Effector CD8-positive, alpha-beta T cell (primary cell): Measurements from ENCODE around the gene NDUFC2.
A peak's percentile ranks its signal among the peaks of the same experiment; 100 is the strongest.
"Not testable (repeated sequence)": the region's sequence is repeated elsewhere in the genome, so short reads cannot be mapped to it uniquely, and the experiment has no call there.

Experiments used
- DNase-seq: peaks from one replicate; lab custom pipeline; 2025; lab: John Stamatoyannopoulos, UW

The NDUFC2 gene

DNA sequence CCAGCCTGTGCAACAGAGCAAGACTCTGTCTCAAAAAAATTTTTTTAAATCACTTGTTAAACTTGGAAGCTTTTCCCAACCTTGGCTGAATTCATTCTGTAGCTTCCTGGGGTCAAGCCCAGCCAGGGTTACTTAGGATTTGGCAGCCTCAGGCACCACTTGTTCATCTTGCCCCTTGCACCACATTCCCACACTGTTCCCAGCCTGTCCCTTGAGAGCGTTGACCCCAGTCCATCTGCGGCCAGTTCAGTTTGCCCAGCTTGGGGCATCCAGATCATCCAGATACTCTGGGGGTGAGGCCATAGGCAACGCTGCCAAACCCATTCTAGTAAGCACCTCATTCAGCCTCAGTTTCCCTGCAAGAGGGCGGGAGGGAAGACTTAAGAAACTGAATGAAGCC is 24.7 kb downstream of the NDUFC2 start:
- DNase-seq, result no peak

DNA sequence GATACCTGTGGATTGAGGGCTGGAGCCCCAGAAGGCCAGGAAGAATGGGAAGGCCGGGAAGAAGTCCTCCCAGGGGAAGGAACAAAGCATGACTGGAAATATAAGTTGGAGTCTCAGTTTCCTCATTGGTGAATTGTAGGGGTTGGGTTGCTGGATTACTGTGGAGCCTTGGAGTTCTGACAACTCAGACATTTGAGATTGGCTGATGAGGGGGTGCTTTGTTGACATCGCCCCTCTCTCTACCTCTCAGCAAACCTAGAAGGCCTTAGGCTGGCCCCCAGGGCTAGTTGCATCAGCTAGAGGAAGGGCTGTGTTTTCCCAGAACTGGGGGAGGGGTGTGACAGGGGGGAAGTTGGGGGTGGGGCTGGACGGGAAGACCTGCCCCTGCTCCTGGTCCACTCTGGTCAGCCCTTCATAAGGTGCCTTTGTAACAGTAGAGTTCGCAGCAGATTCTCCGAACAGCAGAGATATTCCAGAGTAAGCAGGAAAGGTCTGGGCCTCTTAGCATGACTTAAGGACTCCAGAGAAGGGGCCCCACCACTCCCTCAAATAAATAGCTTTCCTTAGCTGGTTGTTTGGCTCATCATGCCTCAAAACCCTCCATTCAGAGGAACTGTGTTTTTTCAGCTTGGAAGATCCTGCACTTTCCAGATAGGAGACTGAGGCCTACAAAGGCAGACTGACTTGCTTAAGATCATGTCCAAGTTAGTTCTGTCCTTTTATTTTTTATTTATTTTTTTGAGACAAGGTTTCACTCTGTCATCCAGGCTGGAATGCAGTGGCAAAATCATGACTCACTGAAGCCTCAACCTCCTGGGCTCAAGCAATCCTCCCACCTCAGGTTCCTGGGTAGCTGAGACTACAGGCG is 28.5 kb downstream of the NDUFC2 start:
- no peak for DNase-seq

DNA sequence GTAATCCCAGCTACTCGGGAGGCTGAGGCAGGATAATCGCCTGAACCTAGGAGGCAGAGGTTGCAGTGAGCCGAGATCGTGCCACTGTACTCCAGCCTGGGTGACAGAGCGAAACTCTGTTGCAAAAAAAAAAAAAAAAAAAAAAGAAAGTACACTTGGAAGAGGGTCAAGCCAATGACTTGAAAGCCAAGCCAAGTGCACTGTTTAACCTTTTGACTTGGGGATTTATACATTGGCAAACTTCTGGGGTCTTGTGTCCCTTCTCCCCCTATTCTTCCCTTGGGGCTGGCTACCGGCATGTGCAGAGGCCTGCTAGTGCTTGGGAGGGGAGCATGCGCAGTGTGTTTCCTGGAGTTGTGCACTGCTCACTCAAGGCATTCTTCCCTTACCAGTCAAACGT is 30.3 kb downstream of the NDUFC2 start:
- DNase-seq, result no peak

DNA sequence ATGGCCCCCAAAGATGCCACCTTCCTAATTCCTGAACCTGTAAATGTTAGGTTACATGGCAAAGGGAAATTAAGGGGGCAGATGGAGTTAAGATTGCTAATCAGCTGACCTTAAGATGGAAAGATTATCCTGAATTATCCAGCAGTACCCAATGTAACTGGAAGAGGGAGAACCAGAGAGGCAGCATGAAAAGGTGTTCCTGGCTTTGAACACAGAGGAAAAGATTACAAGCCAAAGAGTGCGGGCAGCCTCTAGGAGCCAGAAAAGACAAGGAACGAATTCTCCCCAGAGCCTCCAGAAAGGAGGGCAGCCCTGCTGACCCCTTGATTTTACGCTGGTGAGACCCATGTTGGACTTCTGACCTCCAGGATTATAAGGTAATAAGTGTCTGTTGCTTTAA is 31.1 kb downstream of the NDUFC2 start:
- DNase-seq, result no peak

DNA sequence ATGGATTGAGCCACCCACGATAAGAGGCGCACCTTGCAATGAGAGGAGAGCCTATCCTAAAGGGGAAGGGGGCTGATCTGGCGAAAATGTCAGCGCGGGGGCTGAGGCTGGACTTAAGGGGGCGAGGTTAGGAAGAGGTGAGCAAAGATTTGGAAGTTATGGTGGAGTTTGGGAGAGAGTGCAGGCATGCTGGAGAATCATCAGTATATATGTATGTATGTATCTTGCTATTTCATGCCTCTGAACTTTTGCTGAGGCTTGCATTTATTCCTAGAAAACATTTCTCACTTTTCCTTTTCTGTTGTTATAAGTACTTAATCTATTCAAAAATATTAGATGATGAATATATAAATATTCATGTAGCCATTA is 33.2 kb downstream of the NDUFC2 start:
- DNase-seq, result no peak

DNA sequence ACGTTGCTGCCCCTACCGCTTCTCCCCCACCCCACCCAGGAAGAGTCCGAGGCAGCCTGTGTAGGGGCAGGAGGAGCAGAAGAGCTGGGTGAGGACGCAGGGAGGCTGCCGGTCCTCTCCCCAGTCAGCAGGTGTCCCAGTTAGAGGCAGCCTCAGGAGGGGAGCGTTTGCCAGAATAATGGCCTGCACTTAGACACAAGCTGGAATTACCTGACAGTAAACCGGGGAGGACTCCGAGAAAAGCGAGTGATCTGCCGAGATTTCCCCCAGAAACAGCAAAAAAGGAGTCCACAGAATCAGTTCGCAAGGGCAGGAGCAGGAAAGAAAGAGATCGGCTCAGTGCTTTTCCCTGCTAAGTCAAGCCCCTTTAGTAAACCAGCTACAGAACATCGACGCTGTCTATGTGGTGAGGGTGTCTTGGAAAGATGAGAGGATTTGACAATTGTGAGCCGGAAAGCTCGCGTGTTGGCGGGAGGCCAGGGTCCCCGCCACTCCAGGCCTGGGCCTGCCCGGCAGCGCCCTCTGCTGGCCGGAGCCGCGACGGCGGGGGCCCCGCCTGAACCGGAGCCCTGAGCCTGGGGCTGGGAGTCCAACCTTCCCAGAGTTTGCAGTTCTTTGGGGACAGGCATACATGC is 33.7 kb downstream of the NDUFC2 start:
- peak; percentile 72 for DNase-seq

DNA sequence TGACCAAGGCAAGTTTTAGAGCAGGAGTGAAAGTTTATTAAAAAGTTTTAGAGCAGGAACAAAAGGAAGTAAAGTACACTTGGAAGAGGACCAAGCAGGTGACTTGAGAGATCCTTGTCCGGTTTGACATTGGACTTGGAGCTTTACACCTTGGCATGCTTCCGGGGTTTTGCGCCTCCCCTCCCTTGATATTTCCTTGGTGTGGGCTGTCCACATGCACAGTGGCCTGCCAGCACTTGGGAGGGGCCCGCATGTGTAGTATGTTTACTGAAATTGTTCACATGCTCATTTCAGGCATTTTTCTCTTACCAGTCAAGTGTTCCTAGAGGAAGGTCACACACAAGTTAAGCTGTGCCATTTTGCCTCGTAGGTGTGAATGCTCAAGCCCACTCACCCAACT is 35.0 kb downstream of the NDUFC2 start:
- no peak for DNase-seq

DNA sequence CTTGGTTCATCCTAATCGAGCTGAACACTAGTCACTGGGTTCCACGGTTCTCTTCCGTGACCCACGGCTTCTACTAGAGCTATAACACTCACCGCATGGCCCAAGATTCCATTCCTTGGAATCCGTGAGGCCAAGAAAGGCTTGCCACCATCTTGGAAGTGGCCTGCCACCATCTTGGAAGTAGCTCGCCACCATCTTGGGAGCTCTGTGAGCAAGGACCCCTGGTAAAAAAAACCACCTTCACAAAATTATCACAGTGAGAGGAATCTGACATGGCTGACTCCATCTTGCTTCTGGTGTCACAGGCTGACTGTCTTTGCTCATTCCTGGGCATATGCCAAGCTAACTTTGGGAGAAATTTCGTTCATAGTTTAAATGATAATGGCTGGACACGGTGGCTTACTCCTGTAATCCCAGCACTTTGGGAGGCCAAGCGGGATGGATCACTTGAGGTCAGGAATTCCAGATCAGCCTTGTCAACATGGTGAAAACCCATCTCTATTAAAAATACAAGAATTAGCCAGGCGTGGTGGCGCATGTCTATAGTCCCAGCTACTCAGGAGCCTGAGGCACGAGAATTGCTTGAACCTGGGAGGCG is 37.7 kb downstream of the NDUFC2 start:
- no peak for DNase-seq

DNA sequence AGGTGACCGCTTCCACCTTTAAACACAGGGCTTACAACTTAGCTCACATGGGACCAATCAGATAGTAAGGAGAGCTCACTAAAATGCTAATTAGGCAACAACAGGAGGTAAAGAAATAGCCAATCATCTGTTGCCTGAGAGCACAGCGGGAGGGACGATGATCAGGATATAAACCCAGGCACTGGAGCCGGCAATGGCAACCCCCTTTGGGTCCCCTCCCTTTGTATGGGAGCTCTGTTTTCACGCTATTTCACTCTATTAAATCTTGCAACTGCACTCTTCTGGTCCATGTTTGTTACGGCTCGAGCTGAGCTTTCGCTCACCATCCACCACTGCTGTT is 38.3 kb downstream of the NDUFC2 start:
- DNase-seq, result not testable (repeated sequence)

DNA sequence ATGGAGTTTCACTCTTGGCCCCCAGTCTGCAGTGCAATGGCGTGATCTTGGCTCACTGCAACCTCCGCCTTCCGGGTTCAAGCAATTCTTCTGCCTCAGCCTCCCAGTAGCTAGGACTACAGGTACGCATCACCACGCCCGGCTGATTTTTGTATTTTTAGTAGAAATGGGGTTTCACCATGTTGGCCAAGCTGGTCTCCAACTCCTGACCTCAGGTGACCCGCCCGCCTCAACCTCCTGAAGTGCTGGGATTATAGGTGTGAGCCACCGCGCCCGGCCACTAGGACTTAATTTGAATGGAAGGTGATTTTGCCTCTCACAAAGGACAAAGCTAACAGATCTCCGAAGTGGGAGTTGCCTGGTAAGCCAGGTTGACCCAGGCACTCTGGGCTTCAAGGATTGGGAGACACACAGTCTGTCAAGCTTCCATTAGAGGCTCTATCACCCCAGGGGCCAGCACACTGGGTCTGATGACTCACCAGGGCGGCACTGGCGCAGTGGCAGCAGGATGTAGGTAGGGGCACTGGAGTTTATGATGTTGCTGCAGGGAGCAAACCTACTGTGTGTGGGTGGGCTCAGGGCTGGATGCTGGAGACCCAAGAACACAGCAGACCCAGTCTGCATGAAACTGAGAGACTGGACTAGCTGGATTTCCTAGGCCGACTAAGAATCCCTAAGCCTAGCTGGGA is 38.8 kb downstream of the NDUFC2 start:
- no peak for DNase-seq

DNA sequence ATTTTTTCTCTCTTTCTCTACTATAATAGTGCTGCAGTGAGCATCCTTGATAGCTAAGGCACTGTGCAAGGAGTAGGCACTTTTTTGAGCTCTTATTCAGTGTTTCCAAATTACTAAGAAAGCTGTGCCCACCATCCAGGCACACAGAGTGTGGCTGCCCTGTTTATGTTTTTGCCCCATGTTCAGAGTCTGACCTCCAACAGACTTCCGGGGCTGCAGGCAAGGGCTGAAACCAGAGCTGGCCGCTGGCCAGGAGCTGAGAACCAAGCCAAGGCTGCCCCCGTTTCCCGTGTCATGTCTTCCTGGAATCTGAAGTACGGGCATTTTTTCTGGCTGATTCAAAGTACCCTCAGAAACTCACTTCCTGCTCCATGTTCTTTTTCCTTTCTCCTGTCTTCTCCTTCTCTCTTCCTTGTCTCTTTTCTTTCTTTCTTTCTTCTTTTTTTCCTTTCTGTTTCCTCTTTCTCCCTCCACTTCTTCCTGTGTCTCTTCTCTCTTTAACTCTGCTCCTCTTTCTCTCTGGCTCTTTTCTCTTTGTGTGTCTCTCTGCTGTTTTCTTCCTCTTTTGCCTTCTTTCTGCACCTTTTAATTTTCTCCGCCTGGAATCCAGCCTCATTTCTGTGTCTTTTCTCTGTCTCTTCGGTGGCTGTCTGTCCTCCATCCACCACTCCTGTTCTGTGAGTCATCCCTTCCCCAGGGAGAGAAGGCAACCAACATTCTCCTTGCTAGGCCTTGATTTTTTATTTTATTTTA is 39.6 kb downstream of the NDUFC2 start:
- DNase-seq, result no peak

DNA sequence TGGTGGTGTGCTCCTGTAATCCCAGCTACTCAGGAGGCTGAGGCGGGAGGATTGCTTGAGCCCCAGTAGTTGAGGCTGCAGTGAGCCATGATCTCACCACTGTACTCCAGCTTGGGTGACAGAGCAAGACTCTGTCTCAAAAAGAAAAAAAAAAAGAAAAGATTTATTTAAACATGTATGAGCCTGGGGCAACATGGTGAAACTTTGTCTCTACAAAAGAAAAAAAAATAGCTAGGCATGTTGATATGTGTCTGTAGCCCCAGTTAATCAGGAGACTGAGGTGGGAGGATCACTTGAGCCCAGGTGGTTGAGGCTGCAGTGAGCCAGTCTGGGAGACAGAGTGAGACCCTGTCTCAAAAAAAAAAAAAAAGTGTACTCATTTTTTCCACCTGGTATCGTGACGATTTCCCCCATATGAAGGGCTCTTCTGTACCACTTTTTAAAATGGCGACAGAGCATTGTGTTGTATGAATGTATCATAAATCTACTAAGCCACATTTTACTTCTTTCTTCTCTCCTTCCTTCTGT is 40.2 kb downstream of the NDUFC2 start:
- DNase-seq, result no peak

DNA sequence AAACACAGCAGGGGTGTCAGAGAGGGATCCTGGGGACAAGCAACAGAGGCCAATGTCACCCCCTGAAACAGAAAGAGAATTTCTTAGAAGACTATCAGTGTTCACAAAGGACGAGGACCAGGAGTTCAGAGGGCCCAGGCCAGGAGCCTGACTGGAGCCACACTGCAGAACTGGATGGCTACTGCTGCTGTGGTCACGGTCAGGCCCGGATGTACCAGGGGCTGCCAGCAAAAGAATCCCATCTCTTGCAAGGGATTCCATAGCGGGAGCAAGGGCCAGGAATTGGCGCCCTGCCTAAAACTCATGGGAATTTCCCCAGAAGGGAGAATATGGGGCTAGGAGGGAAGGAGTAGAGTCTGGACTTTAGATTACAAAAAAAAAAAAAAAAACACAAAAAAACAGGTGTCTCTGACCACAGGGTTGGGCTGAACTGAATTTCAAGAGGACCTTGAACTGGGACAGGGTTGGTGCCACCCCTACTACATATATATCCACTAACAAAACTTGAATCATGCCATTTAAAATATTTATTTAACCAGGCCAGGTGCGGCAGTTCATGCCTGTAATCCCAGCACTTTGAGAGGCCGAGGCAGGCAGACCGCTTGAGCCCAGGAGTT is 40.9 kb downstream of the NDUFC2 start:
- no peak for DNase-seq

DNA sequence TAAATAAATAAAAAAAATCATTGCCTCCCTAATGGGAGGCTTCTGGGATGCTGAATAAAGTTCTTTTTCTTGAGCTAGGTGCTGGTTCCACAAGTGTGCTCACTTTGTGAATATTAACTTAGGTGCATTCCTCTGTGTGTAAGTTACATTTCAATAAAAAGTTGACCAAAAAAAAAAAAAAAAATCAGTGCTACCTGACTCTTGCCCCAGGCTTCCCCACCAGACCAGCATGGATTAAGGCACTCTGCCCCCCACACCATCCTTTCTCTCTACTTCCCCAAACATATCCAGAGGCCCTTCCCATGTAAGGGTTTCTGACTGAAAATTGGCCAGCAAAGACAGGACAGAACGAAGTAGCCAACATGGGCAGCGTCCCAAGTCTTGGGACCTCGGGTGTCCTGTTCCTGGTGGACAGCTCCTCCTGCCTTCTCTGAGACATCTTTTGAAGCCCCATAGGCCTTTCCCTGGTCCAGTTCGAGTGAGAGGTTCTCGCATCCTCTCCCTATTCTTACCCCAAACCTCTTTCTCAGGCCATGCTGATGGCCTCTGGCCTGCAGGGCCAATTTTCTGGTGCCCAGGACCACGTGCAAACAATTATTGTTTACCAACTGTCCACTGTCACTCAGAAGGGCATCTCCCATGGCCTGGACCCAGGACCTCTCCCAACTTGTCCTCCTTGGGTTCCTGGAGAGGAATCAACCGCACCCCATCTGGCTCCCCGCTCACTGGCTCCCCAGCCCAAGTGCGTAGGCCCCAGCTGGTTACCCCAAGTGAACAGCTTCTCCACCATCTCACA is 41.6 kb downstream of the NDUFC2 start:
- no peak for DNase-seq

DNA sequence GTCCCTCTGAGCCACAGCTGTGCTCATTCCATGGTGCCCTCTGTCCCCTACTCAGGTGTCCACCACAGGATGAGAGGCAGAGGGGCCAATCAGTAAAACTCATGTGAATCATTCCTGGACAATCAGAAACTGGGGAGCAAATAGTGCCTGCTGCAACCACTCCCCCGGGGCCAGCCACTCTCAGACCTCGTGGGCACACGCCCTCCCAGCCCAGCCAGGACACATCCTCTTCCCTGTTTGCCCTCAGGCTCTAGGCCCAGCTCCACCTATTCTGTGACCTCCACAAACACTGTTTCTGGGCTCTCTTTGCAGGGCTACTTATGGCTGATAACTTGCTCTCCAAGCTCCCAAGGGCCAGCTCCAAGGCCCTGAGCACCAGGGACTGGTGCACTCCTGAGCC is 42.6 kb downstream of the NDUFC2 start:
- DNase-seq, result no peak

DNA sequence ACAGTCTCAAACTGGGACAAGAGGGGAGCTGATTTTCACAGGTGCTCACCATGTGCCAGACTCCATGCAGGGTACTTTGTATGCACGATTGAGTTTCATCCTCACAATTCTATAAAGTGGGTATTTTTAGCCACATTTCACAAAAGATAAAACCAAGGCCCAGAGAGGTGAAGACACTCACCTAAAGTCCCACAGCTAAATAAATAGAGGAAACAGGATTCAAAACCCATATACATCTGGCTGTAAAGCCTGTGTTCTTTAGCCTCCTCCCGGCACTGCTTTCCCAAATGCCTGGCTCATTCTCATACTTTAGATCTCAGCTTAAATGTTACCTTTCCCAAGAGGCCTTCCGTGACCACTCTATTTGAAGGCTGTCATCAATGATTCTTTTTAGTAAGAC is 43.3 kb downstream of the NDUFC2 start:
- DNase-seq, result no peak

DNA sequence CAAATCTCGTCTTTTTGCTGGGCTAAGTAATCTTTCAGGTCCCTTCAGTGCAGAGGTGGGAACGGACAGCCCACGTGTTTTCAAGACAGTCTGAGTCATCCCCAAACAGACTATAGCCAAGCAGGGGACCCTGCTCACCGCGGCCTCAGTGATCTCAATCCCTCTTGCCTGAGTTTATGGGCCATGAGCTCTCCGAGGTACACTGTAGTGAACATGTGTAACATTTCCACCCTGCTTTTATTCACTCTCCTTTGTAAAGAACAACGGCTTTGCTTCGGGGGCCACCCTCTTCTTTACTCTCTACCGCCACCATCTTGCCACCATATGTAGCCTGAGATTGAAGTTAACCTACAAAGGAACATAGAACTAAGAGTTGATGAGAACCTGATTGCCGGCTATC is 45.0 kb downstream of the NDUFC2 start:
- DNase-seq, result no peak

DNA sequence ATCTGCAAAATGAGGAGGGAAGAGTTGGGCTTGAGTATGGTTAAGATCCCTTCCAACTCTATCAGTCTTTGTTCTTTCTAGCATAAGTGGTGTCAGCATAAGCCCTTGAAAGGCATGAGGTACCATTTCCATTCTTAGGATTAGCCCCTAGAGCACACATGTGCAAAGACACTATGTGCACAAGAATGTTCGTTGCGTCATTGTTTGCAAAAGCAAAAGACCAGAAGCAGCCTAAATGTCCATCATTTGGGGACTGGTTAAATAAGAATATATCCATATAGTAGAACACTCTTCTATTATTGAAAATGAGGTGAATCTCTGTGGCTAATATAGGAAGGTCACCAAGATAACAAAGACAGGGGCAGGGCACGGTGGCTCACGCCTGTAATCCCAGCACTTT is 46.6 kb downstream of the NDUFC2 start:
- no peak for DNase-seq

DNA sequence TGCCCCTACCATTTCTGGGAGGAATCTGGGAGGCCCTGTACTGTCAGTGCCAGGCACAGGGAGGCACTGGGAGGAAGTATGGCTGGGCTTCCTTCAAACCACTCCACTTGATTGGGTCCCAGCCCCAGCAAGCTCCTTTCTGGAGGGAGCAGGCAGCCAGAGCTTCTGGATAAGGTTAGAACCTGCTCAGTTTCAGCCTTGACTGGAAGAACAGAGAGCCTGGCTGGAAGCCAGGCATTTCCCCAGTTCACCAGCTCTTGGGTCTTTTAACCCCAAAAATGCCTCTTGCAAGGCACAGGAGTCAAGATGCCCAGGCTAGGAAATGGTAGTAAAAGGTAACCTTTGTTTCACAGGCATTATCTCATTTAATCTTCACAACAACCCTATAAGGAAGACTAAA is 47.6 kb downstream of the NDUFC2 start:
- DNase-seq, result no peak

DNA sequence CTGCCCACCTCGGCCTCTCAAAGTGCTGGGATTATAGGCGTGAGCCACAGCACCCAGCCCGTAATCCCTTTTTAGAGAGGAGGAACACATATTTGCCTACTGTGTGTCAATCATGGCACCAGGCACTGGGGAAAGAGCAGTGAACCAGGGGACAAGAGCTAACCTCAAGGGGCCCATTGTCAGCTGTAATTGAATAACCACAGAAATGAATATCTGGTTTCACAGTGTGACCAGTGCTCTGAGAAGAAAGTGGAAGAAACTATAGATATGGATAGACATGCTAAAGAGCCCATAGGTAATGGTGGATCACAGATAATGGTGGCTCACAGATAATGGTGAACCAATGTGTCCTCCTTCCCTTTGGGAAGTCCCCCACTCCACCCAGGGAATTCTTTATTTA is 48.0 kb downstream of the NDUFC2 start:
- no peak for DNase-seq
